ENCODE data around the gene GJB5. TPM values are rescaled to one million over a fixed set of nuclear protein-coding genes. Genes with fewer than 3 reads are reported as not detected.

The GJB5 gene
- total and polyA plus RNA-seq, 2 of the 8 experiments (the other 6 are each of a cell fraction or from before 2014, with no cell fraction given): 0.86 to 3.1 TPM

DNA sequence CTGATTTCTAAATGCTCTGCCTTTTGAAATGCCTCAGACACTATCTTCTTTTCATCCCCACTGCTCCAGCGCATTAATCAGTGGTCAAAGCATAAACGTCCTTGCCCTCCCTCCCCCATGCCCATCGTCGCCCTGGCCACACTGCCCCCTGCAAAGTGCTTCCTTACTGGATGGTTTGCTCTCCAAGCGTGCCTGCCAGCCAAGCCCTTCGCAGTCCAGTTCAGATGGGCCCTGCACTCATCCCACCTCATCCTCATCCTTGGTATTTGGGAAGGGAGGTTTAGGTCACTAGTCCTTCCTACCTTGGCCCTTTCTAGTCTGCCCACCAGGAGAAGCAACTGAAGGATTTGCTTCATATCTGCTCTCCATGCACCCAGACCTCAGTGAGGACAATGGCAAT lies 41.1 kb downstream of the GJB5 start (continued):
- no peak for TF ChIP-seq CEBPB (IDR thresholded peaks at IDR 0.05; ENCODE audit: low read depth, low read length)
- TF ChIP-seq JUN (IDR thresholded peaks at IDR 0.05; ENCODE audit: low read depth, low read length): no peak
- no peak for TF ChIP-seq BCL11A (IDR thresholded peaks at IDR 0.05; ENCODE audit: low read depth in 2 of 2, low read length in 2 of 2)
- no peak for TF ChIP-seq RNF2 (IDR thresholded peaks at IDR 0.05; ENCODE audit: borderline replicate concordance, low read depth, low read length, missing control alignments, poor library complexity, severe bottlenecking)
- no peak for TF ChIP-seq CTBP2 (IDR thresholded peaks at IDR 0.05; ENCODE audit: borderline replicate concordance, insufficient read depth, insufficient read length, low read length)

Data from H1 (cell line).